Kasumi-1 (cell line): ENCODE results near the gene PPFIA1.

Source experiments
- DNase-seq, 2 experiments: peaks; one replicate each; lab custom pipeline; 2025; lab: John Stamatoyannopoulos, UW

Gene PPFIA1

DNA sequence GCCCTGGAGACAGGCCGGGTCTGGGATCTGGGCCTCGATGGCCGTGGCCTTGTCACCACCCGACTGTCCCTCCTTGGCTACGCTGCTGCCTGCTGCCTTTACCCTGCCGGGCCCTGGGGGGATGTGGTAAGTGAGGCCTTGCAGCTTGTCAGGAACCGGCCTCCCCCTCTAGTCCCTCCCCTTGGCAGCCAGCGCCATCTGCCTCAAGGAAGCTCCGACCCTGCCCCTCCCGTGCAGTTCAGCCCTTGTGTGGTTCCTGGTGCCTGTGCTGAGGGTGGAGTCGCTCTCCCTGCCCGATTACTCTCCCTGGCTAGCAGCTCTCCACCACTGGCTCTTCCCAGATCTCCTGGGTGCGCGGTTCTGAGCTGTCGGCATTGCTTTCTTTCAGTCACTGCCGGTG is 161.6 kb downstream of the PPFIA1 start:
- peak in 1 of 2 experiments; percentile 2 for DNase-seq

DNA sequence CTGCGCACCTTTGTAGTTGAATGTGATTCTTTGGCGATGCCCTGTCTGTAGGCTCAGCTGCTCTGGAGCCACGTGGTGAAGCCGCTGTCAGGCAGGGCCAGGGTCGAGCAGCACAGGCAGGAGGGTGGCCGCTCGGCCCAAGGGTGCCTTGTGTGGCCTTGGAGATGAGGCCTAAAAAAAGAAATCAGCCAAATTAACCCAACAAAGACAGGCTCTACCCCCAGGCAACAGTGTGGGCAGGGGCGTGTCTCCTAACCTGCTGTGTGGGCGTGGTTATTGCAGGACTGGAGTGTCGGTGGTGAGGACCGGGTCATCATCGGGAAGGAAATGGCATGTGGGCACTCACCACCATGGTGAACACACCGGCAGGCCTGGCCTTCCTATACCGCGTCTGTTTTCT is 162.1 kb downstream of the PPFIA1 start:
- no peak for DNase-seq

DNA sequence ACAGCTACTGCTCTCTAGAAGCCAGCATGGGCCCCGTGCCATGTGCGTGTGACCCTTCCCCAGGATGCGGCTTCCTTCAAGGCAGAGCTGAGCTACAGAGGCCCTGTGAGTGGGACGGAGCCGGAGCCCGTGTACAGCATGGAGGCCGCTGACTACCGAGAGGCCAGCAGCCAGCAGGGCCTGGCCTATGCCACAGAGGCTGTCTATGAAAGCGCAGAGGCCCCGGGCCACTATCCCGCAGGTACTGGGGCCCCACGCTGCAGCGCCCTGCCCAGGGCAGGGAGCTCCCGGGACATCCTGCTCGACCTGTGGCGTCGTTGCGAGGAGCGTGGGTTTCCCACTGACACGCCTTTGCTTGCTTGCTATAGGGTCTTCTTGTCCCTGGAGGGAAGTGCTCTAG is 162.5 kb downstream of the PPFIA1 start:
- no peak for DNase-seq

DNA sequence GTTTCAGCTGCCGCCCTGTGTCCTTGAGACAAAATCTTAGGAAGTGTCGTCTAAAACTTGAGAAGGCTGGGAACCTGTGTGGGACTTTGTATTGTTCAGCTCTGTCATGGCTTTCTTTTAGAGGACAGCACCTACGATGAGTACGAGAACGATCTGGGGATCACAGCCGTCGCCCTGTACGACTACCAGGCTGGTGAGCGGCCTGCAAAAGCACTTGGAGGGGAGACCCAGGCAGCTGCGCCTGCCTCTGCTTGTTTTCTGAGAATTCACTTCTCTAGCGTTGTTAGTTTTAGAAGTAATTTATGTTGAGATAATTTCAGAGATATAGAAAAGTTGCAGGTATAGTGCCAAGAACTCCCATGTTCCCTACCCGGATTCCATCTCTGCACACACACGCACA is 163.0 kb downstream of the PPFIA1 start:
- no peak for DNase-seq
